Prostate gland (tissue), 2 donors: ENCODE measurements around the gene SRBD1. TPM values are rescaled to one million over a fixed set of nuclear protein-coding genes. Genes with fewer than 3 reads are reported as not detected.

Experiments used
- DNase-seq: peaks from one replicate; pipeline ENCODE4 v3.0.0-alpha.2; 2019; ENCODE audit warnings: low spot score
- H3K27ac ChIP-seq, 2 donors: fragments of 200-600 bp; sonication (generic); 2 replicates each; pipeline ENCODE4 v1.5.1; 2017 to 2019
- H3K27me3 ChIP-seq: fragments of 200-600 bp; sonication (generic); replicated peaks from 2 replicates; pipeline ENCODE4 v1.5.1; 2019; ENCODE audit not compliant: insufficient read depth
- H3K36me3 ChIP-seq, 2 donors: fragments of 200-600 bp; sonication (generic); 1 replicate in 1 of 2; 2 replicates in 1 of 2; pipeline versions ENCODE4 v1.5.1 to v1.8.1; 2017 to 2019
- H3K4me1 ChIP-seq: fragments of 200-600 bp; sonication (generic); replicated peaks from 2 replicates; pipeline ENCODE4 v1.5.1; 2019
- H3K4me3 ChIP-seq, 2 donors: fragments of 200-600 bp; sonication (generic); 2 replicates each; pipeline ENCODE4 v1.5.1; 2017 to 2019
- H3K9me3 ChIP-seq: fragments of 200-600 bp; sonication (generic); 2 replicates; pipeline ENCODE4 v1.5.1; 2017
- CTCF ChIP-seq, 4 experiments: fragments of 200-600 bp in 2 of 4; fragments of 450-650 bp in 2 of 4; sonication (generic) in 2 of 4; IDR thresholded peaks; 1 replicate in 3 of 4; 2 replicates in 1 of 4; pipeline ENCODE4 v1.5.1; 2016 to 2019; ENCODE audit warnings: antibody characterized with exemption in 4 of 4, mild to moderate bottlenecking in 2 of 4, moderate library complexity in 2 of 4
- POLR2A ChIP-seq: fragments of 450-650 bp; IDR thresholded peaks from one replicate; pipeline ENCODE4 v1.6.1; 2016; ENCODE audit warnings: antibody characterized with exemption, mild to moderate bottlenecking
- POLR2AphosphoS5 ChIP-seq: sonication (generic); formaldehyde crosslinking; IDR thresholded peaks from one replicate; pipeline ENCODE4 v1.6.1; 2017; ENCODE audit warnings: antibody characterized with exemption
- WGBS: methylation state at CpG from one replicate; pipeline ENCODE4 v1.1.5; 2018; 5-methylcytosine and 5-hydroxymethylcytosine counted together
- intact Hi-C: fragments of 100-400 bp; cut with DNase I; formaldehyde crosslinking; loops from one replicate; pipeline ENCODE4 v1.14.2; 2022
- total RNA-seq, 2 donors: library from RNA; depleted of rRNA; stranded (reverse); fragments of >200 nt; gene quantifications; one replicate each; pipeline ENCODE4 v1.1.0, GENCODE V29; 2016

Gene SRBD1
- total RNA-seq, 2 donors from 2014 or later, result 16.5 to 25.9 TPM

GRCh38 chr2:45459860-45460259 lies 151.2 kb downstream of the SRBD1 start:
- Histone ChIP-seq H3K36me3 (no peaks in the 10 kb centered on the region), H3K9me3 (no peaks in the 10 kb centered on the region), H3K4me3 (no peak overlapping the region), H3K27me3 (no peaks in the 10 kb centered on the region), H3K4me1 (no peaks in the 10 kb centered on the region), H3K27ac (no peak overlapping the region)
- DNase-seq, result no peak
- intact Hi-C loops, result loop anchor here (5.0 kb wide), 2 partner anchors 48 to 288 kb away; no protein-coding TSS in a partner anchor
- TF ChIP-seq CTCF (IDR thresholded peaks at IDR 0.05), result no peak
- no peak for TF ChIP-seq POLR2A
- TF ChIP-seq POLR2AphosphoS5, result no peak
- 75% methylated on average over 3 of the region's 3 CpGs for WGBS

DNA sequence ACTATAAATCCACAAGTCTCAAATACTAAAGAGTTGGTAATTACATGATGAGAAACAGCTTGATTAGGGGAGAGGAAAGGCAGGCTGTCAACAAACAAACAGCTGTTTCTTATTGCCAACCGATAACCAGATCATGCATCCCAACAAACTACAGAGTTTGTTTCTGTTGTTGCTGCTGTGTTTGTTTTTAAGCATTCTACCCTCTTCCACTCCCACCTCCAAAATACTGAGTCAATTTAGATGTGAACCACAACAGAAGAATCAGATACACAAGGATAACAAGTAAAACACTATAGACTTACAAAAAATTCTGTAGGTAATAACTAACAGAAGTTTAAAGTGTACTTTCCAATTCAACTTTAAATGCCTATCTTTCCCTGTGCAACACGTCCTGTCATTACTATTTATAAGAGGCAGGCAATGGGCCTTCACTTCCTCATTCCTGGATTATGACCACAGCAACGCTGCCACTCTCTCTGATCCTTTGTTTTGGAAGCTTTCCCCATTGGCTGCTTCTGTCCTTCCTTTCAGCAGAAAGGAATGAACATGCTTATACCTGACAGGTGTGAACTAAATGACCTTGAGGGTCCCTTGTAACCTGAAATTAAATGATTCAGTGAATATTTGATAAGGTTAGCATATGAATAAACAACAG lies 152.0 kb downstream of the SRBD1 start:
- Histone ChIP-seq H3K36me3 (no peaks in the 10 kb centered on the region), H3K9me3 (no peaks in the 10 kb centered on the region), H3K4me1 (no peaks in the 10 kb centered on the region), H3K27ac (no peak overlapping the region), H3K4me3 (no peak overlapping the region), H3K27me3 (no peaks in the 10 kb centered on the region)
- no peak for TF ChIP-seq CTCF (IDR thresholded peaks at IDR 0.05)
- peak; percentile 86 for TF ChIP-seq POLR2AphosphoS5
- WGBS, result 27% methylated on average over 3 of the region's 3 CpGs
- peak; percentile 63 for DNase-seq
- intact Hi-C loops, result loop anchor here (5.0 kb wide), 2 partner anchors 47 to 287 kb away; no protein-coding TSS in a partner anchor

DNA sequence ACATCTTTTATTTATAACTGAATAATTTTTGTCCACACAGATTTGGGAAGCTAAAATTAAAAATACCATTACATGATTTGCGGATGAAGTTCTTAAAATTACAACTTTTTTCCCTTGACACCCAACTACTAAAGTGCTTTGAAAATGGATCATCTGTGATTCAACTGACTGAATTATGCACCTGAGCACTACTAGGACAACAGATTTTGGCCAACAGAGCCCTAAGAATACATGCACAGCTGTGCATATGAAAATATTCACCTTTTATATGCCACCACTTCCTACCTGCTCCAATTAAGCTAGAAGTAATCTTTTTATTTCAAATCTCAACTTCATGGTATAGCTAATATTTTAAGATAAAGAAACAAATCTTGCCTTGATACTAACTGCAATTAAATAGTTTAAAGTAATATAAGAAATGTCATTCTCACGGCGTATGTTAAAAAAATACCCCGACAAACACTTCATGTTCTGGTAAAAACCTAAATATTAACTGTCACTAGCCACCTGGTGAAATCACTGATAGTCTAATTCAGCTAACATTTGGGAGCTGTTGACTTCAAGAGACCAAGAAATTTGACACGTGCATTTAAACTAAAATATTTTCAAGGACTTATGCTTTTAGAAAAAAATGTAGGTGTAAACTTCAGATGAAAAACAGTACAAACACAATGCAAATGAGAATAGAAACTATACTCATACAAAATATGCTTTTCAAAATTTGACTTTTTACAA lies 153.7 kb downstream of the SRBD1 start:
- intact Hi-C loops, result loop anchor here (5.0 kb wide), 2 partner anchors 45 to 285 kb away; no protein-coding TSS in a partner anchor
- Histone ChIP-seq H3K4me1 (no peaks in the 10 kb centered on the region), H3K27ac (no peak overlapping the region), H3K27me3 (no peaks in the 10 kb centered on the region), H3K36me3 (no peaks in the 10 kb centered on the region), H3K9me3 (no peaks in the 10 kb centered on the region), H3K4me3 (no peak overlapping the region)
- TF ChIP-seq POLR2A, result no peak
- TF ChIP-seq CTCF (IDR thresholded peaks at IDR 0.05), result no peak
- no peak for TF ChIP-seq POLR2AphosphoS5
- WGBS, result 98% methylated on average over 5 of the region's 5 CpGs
- no peak for DNase-seq

DNA sequence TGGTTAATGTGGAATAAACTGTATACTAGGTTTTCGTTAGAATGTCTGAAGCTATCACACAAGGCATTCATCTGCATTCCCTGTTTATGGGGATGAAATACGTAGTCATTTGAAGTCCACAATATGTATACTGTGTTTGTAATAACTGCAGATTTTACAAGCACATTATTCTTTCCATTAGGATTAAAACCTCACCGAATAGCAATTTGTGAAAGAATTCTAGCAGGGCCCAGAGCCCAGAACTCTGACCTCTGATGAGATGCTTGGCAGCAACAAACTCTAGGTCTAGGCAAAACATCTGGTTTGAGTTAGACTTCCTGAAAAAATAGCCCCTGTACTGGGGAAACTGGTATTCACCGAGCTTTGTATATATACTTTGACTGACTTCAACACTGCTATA lies 158.2 kb downstream of the SRBD1 start:
- intact Hi-C loops, result no loop called here
- no peaks in the 10 kb centered on the region for H3K36me3 ChIP-seq
- DNase-seq, result no peak
- no peaks in the 10 kb centered on the region for H3K27me3 ChIP-seq
- TF ChIP-seq CTCF (IDR thresholded peaks at IDR 0.05), result no peak
- TF ChIP-seq POLR2A, result no peak
- TF ChIP-seq POLR2AphosphoS5, result no peak
- no peaks in the 10 kb centered on the region for H3K9me3 ChIP-seq
- no peak overlapping the region for H3K27ac ChIP-seq
- no peaks in the 10 kb centered on the region for H3K4me1 ChIP-seq
- 51% methylated on average over 4 of the region's 4 CpGs for WGBS
- no peak overlapping the region for H3K4me3 ChIP-seq
